Mucosa of descending colon (tissue), 3 donors: Measurements from ENCODE around the gene TNS1. TPM values are rescaled to one million over a fixed set of nuclear protein-coding genes. Genes with fewer than 3 reads are reported as not detected.

Source experiments
- ATAC-seq: fragments of 200-7000 bp; cut with Tn5 transposase; one replicate; pipeline ENCODE4 v1.9.1; 2020; ENCODE audit warnings: mild to moderate bottlenecking, moderate library complexity
- DNase-seq, 3 donors: peaks; one replicate each; pipeline ENCODE4 v3.0.0-alpha.2; 2020
- H3K36me3 ChIP-seq: fragments of 200-600 bp; one replicate; pipeline ENCODE4 v1.8.0; 2021; ENCODE audit warnings: low read depth, mild to moderate bottlenecking
- H3K4me1 ChIP-seq: fragments of 200-600 bp; one replicate; pipeline ENCODE4 v1.8.0; 2021; ENCODE audit warnings: low read depth, mild to moderate bottlenecking
- H3K4me3 ChIP-seq: fragments of 200-600 bp; one replicate; pipeline ENCODE4 v1.8.0; 2021; ENCODE audit warnings: mild to moderate bottlenecking
- H3K9me3 ChIP-seq: fragments of 200-600 bp; one replicate; pipeline ENCODE4 v1.8.0; 2021; ENCODE audit warnings: mild to moderate bottlenecking
- intact Hi-C, 2 donors: fragments of 100-400 bp; cut with DNase I in 1 of 2; cut with micrococcal nuclease in 1 of 2; formaldehyde crosslinking; loops; one replicate each; pipeline versions ENCODE4 v1.11.0 to v1.11.1; 2022; cut with DNase I, micrococcal nuclease
- total RNA-seq, 3 donors: library from RNA; stranded (reverse); fragmentation: NEBNext Ultra II Directional in 2 of 3; extraction: Animal tissue kit (Norgen Biotek cat#: 25700) in 2 of 3; gene quantifications; one replicate each; pipeline versions ENCODE4 v1.2.1 to v1.2.4, GENCODE V29; 2021 to 2023
- TF ChIP-seq, protein P1 (sequence below): fragments of 200-600 bp; IDR thresholded peaks from one replicate; pipeline ENCODE4 v1.8.0; 2022; ENCODE audit warnings: antibody characterized with exemption, mild to moderate bottlenecking
- donor health status: DM: no; HTN: no; CAD: no; lungs with moderate emphysema.
- donor health status: DM: no; HTN: no; CAD: no.
- donor health status: DM: no; HTN: yes; CAD: no.

TNS1 gene
- total RNA-seq, 3 donors from 2014 or later = 43.8 to 1,458 (median 121) TPM

DNA sequence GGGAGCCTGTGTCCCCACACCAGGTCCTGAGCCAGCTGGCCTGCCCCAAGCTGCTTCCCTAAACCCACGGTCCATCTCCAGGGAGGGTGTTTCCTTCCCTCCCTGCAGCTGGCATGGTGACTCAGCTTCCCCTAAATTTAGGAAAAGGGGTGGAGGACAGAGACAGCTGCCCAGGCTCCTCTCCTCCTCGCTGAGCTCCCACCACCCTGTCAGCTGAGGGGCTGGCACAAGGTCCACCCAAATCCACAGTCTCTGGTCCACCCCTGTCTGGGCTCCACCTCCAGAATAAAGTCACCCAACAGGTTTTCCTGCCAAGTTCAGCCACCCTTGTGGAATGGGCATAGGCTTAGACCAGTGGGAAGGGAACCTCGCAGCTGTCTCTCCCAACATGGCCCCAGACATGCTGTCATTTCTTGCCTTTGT lies 156.5 kb downstream of the TNS1 start:
- Histone ChIP-seq H3K36me3 (peaks cover 2% of the 10 kb centered on the region), H3K4me1 (no peaks in the 10 kb centered on the region), H3K9me3 (no peaks in the 10 kb centered on the region), H3K4me3 (no peak overlapping the region)
- TF ChIP-seq, protein P1, sequence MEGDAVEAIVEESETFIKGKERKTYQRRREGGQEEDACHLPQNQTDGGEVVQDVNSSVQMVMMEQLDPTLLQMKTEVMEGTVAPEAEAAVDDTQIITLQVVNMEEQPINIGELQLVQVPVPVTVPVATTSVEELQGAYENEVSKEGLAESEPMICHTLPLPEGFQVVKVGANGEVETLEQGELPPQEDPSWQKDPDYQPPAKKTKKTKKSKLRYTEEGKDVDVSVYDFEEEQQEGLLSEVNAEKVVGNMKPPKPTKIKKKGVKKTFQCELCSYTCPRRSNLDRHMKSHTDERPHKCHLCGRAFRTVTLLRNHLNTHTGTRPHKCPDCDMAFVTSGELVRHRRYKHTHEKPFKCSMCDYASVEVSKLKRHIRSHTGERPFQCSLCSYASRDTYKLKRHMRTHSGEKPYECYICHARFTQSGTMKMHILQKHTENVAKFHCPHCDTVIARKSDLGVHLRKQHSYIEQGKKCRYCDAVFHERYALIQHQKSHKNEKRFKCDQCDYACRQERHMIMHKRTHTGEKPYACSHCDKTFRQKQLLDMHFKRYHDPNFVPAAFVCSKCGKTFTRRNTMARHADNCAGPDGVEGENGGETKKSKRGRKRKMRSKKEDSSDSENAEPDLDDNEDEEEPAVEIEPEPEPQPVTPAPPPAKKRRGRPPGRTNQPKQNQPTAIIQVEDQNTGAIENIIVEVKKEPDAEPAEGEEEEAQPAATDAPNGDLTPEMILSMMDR = no peak
- DNase-seq (no peak), ATAC-seq (no peak)
- intact Hi-C loops = no loop called here

DNA sequence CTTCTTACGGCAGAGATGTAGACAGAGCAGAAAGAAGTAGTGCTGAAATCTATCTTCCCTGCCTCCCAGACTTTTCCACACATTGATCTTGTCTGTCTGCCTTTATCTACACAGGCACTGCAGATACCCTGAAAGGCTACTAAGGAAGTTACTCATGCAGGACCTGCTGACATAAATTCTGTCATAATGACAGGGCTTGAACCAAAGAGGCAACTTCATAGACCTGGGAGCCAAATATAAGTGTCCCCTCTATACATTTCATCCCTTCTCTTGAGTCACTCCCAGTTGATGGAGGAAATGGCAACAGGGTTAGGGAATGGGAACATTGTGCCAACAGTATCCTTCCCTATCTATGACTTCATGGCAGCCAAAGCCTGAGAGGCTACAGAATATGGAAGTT lies 157.5 kb downstream of the TNS1 start:
- no peaks in the 10 kb centered on the region for H3K9me3 ChIP-seq
- DNase-seq = no peak
- TF ChIP-seq, protein P1 = no peak
- intact Hi-C loops = no loop called here
- peaks cover 2% of the 10 kb centered on the region for H3K36me3 ChIP-seq
- no peak overlapping the region for H3K4me3 ChIP-seq
- H3K4me1 ChIP-seq = no peaks in the 10 kb centered on the region
- no peak for ATAC-seq

DNA sequence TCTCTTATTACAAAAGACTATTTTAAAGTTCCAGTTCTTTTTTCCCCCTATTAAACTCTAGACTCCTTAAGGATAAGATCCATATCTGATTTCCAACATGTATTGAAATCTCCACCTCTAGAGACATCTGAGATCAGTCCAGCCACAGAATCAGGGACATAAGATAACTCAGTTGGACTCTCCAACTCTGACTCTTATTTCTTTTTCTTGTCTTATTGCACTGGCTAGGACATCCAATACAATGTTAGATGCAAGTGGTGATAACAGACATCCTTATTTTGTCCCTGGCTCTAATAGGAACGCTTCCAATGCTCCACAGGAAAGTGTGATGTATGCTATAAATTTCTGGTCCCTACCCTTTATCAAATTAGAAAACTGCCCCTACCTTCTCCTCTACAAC lies 158.1 kb downstream of the TNS1 start:
- Histone ChIP-seq H3K4me3 (no peak overlapping the region), H3K9me3 (no peaks in the 10 kb centered on the region), H3K4me1 (no peaks in the 10 kb centered on the region), H3K36me3 (peaks cover 2% of the 10 kb centered on the region)
- ATAC-seq = no peak
- no peak for DNase-seq
- intact Hi-C loops = no loop called here
- TF ChIP-seq, protein P1 = no peak

DNA sequence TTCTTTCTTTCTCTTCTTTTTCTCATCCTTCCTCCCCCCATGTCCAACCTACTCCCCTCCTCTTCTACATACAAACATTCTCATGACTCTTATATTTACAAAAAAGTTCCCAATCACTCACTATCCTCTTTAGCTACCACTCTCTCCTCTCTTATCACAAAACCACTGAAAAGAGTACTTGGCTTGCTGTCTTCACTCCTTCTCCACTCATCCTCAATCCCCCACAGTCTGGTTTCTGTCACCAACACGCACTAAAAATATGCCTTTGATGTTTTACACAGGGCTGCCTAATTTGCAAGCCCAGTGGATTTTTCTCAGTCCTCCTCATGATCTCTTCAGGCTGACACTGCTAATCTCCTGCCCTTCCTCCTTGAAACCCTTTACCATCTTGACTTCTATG lies 159.5 kb downstream of the TNS1 start:
- DNase-seq (no peak), ATAC-seq (no peak)
- H3K4me3 ChIP-seq = no peak overlapping the region
- H3K36me3 ChIP-seq = peaks cover 2% of the 10 kb centered on the region
- no peaks in the 10 kb centered on the region for H3K9me3 ChIP-seq
- intact Hi-C loops = no loop called here
- TF ChIP-seq, protein P1 = no peak
- no peaks in the 10 kb centered on the region for H3K4me1 ChIP-seq

DNA sequence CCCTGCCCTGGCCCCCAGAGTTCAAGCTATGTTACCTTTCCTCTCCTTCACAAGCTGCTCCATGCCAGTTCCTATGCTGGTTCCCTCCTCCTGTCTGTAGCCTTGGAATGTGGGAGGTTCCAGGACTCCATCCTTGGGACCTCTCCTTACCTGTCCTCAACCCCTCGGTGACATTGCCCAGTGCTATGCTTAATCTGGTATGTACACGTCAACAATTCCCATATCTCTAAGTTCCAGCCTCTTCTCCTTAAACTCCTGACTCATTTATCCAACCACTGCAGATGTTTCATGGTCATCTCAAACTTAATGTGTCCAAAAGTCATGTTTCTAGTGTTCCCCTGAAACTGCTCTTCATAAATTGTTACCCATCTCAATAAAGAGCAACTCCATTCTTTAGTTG lies 160.8 kb downstream of the TNS1 start:
- TF ChIP-seq, protein P1 = no peak
- ATAC-seq (no peak), DNase-seq (no peak)
- no peaks in the 10 kb centered on the region for H3K4me1 ChIP-seq
- no peak overlapping the region for H3K4me3 ChIP-seq
- intact Hi-C loops = no loop called here
- no peaks in the 10 kb centered on the region for H3K9me3 ChIP-seq
- no peaks in the 10 kb centered on the region for H3K36me3 ChIP-seq

DNA sequence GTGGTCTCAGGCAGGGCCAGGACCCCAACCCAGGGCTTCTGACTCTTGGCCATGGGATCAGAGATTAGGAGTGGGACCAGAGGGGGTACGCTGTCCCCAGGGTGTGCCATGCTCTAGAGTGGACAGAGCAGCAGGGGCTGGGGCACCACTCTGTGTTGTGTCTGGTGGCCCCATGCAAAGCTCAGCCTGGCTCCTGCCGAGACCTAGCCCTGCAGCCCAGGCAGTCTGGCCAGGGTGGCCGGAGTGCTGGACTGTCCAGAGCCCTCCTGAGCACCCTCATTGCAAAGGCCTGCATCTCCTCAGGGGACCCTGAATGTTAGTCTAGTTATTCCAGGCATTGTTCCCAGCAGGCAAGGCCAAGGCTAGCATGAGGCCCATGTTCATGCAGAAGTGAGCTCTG lies 162.3 kb downstream of the TNS1 start:
- Histone ChIP-seq H3K9me3 (no peaks in the 10 kb centered on the region), H3K36me3 (no peaks in the 10 kb centered on the region), H3K4me1 (no peaks in the 10 kb centered on the region), H3K4me3 (no peak overlapping the region)
- intact Hi-C loops = no loop called here
- ATAC-seq (no peak), DNase-seq (peak in 1 of 3 donors; percentile 41)
- TF ChIP-seq, protein P1 = no peak
